GM03348 (cell line): Measurements from ENCODE around the gene NUB1.

ENCODE experiments used
- DNase-seq: peaks from one replicate; pipeline ENCODE4 v3.0.0; 2012; ENCODE audit warnings: low spot score

Gene NUB1

DNA sequence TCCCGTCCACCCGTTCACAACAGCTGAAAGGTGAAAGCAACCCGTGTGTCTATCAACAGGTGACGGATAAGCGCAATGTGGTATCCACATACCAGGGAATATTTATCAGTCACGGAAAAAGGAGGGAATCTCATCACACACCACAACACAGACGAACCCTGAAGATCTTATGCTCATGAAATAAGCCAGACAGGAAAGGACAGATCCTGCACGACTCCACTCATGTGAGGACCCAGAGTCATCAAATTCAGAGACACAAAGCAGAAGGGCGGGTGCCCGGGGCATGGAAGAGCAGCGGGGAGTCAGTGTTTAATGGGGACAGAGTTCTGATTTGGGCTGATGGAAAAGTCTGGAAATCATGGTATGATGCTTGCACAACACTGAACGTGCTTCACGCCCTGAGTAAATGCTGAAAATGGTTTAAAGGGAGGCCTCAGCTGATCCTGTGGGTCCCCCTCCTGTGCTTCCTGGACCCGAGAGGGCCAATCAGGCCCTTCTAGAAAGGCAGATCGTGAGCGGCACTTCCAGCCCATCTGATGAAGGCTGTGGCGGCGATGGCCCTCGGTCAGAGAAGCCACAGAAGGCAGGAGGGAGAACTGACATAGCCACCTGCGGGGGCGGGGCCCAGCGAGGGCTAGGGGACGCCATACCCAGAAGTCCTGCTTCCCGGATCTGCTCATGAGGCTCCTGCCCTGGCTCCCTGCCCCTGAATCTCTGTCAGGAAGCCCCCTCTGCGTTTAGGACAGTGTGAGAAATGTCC is 49.2 kb downstream of the NUB1 start:
- no peak for DNase-seq

DNA sequence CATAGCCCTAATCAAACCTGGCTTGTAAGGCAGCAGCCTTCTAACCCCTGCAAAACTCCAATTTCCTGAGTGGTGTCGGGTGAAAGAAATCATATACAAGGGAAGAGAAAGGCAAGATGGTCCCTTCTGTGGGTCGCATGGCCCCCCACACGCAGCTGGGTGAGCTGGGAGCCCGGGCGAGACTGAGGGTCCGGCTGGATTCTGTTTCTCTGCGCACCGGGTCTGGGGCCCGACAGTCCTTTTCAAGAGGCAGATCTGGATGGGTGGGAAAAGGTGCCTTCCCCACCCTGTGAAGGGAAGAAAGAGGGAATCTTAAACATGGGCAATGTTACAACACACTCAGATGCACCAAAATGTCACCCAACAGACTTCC is 49.7 kb downstream of the NUB1 start:
- no peak for DNase-seq

- DNase-seq, result no peak
Measured at GRCh38 chr7:151392002-151392401, 50.4 kb downstream of the NUB1 start.

- DNase-seq, result no peak
Measured at GRCh38 chr7:151392426-151392825, 50.8 kb downstream of the NUB1 start.

DNA sequence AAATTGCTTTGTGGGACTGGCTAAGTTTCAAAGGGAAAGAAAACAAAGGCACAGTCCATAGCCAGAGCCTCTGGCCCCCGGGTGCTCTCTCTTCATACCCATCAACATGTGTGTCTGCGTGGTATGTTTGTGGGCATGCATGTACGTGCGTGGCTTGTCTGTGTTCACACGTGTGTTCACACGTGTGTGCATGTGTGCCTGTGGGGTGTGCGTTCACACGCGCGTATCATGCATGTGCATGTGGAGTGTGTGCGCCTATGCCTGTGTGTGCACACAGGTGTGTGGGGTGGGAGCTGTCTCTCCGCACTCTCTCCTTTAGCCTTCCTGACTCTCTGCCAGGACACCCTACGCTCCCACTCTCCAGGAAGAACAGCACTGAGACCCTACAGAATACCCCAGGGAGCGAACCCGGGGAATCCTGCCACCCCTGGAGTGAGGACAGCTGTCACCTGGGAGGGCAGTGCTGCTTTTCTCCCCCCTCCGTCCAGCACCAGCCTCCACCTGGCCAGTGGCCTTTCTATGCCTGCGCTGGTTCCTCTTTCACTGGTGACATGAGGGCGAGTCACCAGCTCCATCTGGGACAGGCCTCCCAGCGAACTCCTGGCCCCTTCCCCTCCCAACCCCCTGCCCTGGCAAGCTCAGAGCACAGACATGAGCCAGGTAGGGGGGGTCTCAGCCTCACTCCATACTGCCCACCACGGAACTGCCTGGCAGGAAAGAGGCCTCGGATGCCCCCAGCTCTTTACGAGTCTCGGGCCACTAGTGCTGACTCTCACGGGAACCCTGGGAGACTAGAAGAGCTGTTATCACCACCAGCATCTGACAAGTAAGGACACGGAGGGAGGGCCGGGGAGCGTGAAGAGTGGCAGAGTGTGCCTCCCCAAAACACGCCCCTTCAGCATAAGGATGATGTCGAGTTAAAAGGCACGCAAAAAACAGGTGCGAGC is 51.7 kb downstream of the NUB1 start:
- no peak for DNase-seq

- no peak for DNase-seq
Measured at GRCh38 chr7:151394076-151395035, 52.7 kb downstream of the NUB1 start.

- DNase-seq, result no peak
Measured at GRCh38 chr7:151395036-151395367, 53.4 kb downstream of the NUB1 start.

DNA sequence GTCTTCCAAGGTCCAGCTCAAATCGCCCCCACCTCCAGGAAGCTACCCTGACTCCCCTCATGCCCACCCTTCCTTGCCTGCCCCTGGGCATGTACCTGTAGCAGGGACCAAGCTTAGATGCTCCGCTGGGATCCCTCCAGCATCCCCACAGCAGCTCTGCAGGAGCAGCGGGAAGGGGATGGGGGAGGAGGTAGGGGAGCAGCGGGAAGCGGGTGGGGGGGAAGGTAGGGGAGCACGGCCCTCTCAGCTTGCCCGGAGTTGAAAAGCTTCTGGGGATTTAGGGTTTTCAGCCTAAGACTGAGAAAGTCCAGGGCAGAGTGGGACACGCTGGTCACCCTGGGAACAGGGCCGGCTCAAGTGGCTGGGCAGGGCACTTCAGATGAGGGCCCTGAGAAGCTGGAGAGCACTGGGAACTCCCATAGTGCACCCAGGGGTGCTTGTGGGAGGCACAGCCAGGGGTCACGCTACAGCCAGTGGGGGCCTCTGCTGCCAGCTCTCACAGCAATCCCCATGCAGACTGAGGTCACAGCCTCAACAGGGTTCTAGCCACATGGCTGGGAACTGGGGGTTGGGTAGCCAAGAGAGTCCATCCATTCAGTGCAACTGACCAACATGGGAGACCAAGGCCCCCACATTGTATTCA is 54.8 kb downstream of the NUB1 start:
- DNase-seq, result no peak

DNA sequence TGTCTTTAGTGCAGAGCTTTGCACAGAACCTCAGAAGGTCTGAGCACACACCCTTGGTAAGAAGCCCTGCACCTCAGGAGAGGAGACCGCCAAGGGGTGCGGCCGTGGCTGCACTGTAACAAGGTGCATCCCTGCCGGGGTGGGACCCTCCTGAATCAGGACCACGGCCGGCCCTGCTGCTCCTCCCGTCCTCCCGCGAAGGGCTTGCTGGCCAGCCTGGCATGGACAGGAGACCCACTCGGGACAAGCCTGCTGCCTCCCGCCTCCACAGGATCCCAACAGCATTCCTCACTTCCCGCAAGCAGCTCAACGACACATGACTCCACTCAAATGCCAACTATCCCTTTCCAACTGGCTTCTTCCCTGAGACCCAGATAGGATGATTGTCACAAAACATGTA is 55.4 kb downstream of the NUB1 start:
- DNase-seq, result no peak

GRCh38 chr7:151398446-151399304 is 57.1 kb downstream of the NUB1 start:
- no peak for DNase-seq

DNA sequence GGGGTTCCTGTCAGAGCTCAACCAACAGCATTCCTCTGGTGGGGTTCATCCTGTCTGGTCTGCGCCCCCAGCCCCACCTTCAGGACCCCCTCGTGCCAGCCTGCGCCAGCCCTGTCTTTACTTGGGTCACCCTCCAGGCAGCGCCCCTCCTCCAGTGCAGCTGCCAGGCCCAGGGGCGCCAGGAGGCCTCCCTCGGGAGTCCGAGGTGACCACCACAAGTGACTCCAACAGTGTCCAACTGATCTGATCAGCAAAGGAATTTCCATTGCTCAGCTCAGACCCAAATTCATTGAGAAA is 57.6 kb downstream of the NUB1 start:
- DNase-seq, result no peak

DNA sequence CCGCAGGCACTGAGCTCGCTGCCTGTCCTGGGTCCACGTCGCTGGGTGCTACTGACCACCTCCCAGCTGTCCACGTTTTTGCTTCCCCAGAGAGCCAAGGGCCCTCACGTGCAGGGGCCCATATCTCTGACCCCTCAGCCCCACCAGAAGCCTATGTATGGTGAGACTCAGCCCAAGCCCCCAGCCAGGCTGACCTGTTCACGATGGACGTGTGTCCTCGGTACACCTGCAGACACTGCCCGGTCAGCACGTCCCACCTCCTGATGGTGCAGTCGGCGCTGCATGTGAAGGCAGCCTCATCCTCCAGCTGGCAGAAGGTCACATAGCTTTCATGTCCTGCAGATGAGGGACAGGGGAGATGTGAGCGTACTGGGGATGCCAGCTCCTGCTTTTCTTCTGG is 58.3 kb downstream of the NUB1 start:
- DNase-seq, result no peak

DNA sequence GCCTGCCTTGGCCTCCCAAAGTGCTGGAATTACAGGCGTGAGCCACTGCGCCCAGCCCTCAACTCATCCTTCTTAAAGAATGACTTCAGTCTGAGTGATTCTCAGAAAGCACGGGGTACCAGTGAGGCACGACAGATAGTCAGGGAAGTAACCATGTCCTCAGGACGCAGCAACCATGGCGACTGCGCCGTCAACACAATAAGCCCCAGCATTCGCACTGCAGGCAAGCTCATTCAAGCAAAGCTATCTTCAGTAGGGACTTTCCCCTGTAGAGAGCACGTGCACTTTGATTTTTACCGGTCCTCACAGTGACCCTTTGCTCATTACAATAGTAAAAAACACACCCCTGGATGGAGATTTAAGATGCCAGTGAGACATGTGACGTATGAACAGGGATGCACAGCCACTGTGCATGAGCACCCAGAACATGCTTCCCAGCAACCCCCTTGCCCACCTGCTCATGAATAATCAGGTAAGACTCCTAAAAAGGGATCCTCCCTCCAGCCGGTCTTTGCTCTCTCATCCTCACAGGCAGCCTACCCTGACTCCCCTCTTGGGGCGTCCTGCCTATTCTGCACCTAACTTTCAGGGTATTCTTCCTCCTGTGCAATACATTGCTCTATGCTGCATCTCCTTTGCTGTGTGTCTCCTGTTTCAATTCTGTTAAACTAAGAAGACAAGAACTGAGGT is 59.2 kb downstream of the NUB1 start:
- DNase-seq, result no peak

DNA sequence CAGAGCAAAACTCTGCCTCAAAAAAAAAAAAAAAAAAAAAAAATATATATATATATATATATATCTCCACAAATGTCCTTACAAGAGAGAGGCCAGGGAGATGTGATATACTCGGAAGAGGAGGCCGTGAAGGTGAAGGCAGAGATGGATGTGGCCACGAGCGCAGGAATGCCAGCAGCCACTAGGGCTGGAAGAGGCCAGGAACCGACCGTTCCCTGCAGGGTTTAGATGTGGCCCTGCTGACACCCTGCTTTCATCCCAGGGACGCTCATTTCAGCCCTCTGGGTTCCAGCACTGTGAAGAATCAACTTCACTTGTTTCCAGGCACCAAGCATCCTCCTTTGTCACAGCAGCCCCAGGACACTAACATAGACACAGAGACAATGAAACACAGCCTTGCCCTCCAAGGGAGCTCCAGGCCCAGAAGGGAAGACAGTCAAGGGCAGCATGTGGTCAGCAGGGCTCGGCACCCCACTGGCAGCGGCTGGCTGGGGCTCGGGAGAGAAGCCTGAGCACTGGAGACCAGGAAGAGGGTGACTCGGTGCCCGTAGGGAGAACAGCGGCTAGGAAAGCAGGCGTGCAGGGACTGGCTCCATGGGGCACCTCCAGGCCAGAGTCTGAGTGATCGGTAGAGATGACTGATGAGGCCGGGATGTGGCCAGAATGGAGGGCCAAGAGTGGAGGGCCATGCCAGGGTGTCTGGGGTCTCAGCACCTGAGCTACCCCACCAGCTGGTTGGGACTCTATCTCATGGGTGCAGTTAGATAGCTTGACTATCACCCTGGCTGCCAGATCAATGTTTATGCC is 60.6 kb downstream of the NUB1 start:
- DNase-seq, result no peak

- no peak for DNase-seq
Measured at GRCh38 chr7:151403764-151404163, 62.2 kb downstream of the NUB1 start.

DNA sequence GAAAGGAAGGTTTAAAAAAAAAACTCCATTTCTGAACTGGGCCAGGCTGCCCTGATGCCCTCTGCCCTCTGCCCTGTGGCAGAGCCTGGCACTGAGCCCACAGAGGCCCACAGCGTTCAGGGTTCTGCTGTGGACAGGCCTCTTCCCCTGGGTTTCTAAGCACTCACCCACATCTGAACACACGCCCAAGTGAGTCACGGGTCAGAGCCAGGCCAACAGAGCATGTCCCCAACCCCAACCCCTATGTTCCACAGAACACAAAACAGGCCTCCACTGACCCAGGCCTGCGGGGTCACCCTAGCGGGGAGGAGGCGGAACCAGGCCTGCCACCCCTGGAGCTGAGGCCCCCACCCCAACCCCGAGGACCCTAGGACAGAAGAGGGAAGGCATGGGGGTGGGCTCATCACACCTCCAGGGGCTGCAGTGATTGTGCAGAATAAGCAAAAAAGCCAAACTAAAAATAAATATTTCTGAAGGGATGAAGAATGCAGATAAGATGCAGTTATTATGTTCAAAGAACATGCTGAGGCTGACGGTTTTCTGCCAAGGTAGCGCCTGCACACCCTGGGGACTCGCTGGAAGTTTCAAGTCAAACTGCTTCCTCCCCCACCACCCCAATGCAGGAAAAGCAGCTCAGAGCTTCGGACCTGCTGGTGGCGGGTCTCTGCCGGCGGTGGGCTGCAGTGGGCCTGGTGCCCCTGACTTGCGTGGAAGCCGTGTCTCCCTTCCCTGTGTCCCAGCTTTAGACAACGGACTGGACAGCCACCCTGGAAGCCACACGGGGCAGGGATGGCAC is 62.8 kb downstream of the NUB1 start:
- peak; percentile 69 for DNase-seq

DNA sequence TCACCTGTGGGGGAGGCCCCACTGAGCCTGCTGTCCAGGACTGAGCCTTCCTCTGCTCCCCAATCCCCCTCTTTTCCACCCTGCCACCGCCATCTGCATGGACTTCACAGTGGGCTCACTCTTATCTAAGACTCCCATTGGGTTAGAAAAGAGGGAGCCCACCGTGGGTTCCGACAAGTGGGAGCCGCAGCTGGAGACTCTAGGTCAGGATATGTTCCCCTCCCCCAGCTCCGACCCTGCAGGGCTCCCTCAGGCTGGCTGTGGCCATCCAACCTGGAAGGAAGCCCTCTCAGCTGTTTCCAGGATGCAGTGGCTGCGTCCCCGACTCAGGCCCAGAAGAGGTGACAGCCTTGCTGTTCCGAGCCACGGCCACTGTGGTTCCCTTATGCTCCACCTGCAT is 63.4 kb downstream of the NUB1 start:
- DNase-seq, result no peak

- DNase-seq, result no peak
Measured at GRCh38 chr7:151405588-151405987, 64.0 kb downstream of the NUB1 start.
